HCT116 (cell line): ENCODE measurements around the gene GRIN1. TPM values are rescaled to one million over a fixed set of nuclear protein-coding genes. Genes with fewer than 3 reads are reported as not detected.

Experiments
- ATAC-seq: fragments of 200-7000 bp; cut with Tn5 transposase; 2 replicates; pipeline ENCODE4 v1.9.1; 2020; ENCODE audit warnings: mild to moderate bottlenecking, moderate library complexity
- Bru-seq: library from RNA; stranded (reverse); fragments of 400-500 nt; gene quantifications from one replicate; lab custom pipeline; 2021; lab: Mats Ljungman, UMichigan
- BruChase-seq, 2 experiments: library from RNA; stranded (reverse); fragments of 400-500 nt; gene quantifications; one replicate each; lab custom pipeline; 2021; lab: Mats Ljungman, UMichigan
- BruUV-seq: library from RNA; stranded (reverse); fragments of 400-500 nt; replicated peaks from 2 replicates; lab custom pipeline; 2021; lab: Mats Ljungman, UMichigan
- CTCF ChIA-PET: fragments of 300-600 bp; sonication (Branson Sonifier 250); formaldehyde crosslinking; loops from one replicate; lab custom pipeline; 2021; ENCODE audit warnings: antibody characterized with exemption; lab: Charles Lee
- POLR2A ChIA-PET: fragments of 300-600, 350-600 bp; sonication (Branson Sonifier 250); formaldehyde crosslinking; loops from one replicate; lab custom pipeline; 2021; ENCODE audit warnings: antibody characterized with exemption; lab: Charles Lee
- RAD21 ChIA-PET, 2 experiments: fragments of 300-600 bp; sonication (Branson Sonifier 250); formaldehyde crosslinking; loops; one replicate each; lab custom pipeline; 2023; ENCODE audit warnings: low total read pairs in 2 of 2; ENCODE audit not compliant: uncharacterized antibody in 2 of 2, unreplicated experiment in 2 of 2, low non-redundant PET in 1 of 2; lab: Charles Lee
- DNase-seq: peaks from one replicate; pipeline ENCODE4 v3.0.0-alpha.2; 2010; ENCODE audit warnings: low read depth, low spot score
- H2AFZ ChIP-seq: fragments of 200-600 bp; shearing (Covaris generic), sonication (generic); 2 replicates; pipeline ENCODE4 v1.6.1; 2017; ENCODE audit warnings: low read depth, mixed run types, mixed read lengths, antibody characterized with exemption, low read length; ENCODE audit not compliant: poor library complexity, severe bottlenecking
- H3K27ac ChIP-seq: 2 replicates; pipeline ENCODE4 v1.5.1; 2012; ENCODE audit warnings: low read depth, low read length
- H3K27me3 ChIP-seq: fragments of 200-600 bp; sonication (generic); 2 replicates; pipeline ENCODE4 v1.6.1; 2016; ENCODE audit warnings: mixed run types, low read length, mixed read lengths; ENCODE audit not compliant: insufficient read depth
- H3K36me3 ChIP-seq, 2 experiments: fragments of 200-500 bp in 1 of 2; fragments of 200-600 bp in 1 of 2; sonication (Bioruptor generic) in 1 of 2; sonication (generic) in 1 of 2; 2 replicates each; pipeline versions ENCODE4 v1.5.1 to v1.6.1; 2014 to 2016; ENCODE audit warnings: low read length in 2 of 2, inconsistent platforms in 1 of 2, mixed read lengths in 1 of 2, mixed run types in 1 of 2; ENCODE audit not compliant: insufficient read depth in 2 of 2, control insufficient read depth in 1 of 2
- H3K4me1 ChIP-seq, 2 experiments: fragments of 200-600 bp in 1 of 2; sonication (generic) in 1 of 2; 2 replicates each; pipeline versions ENCODE4 v1.5.1 to v1.6.1; 2012 to 2017; ENCODE audit warnings: low read length in 2 of 2, inconsistent platforms in 1 of 2, mild to moderate bottlenecking in 1 of 2, mixed read lengths in 1 of 2, mixed run types in 1 of 2, moderate library complexity in 1 of 2; ENCODE audit not compliant: insufficient read depth in 2 of 2, control insufficient read depth in 1 of 2
- H3K4me2 ChIP-seq: fragments of 200-600 bp; sonication (generic); 2 replicates; pipeline ENCODE4 v1.6.1; 2017; ENCODE audit warnings: mixed run types, low read length, mixed read lengths
- H3K4me3 ChIP-seq, 2 experiments: fragments of 200-600 bp in 1 of 2; sonication (generic) in 1 of 2; replicated peaks in 1 of 2; 2 replicates each; pipeline ENCODE4 v1.5.1; 2011 to 2016; ENCODE audit warnings: low read length in 2 of 2, control low read depth in 1 of 2, low read depth in 1 of 2, mild to moderate bottlenecking in 1 of 2, mixed read lengths in 1 of 2, mixed run types in 1 of 2
- H3K79me2 ChIP-seq: fragments of 200-600 bp; sonication (generic); 2 replicates; pipeline ENCODE4 v1.6.1; 2017; ENCODE audit warnings: mild to moderate bottlenecking, mixed run types, low read length, moderate library complexity, mixed read lengths; ENCODE audit not compliant: insufficient read depth
- H3K9ac ChIP-seq: fragments of 200-600 bp; sonication (generic); 2 replicates; pipeline ENCODE4 v1.6.1; 2016; ENCODE audit warnings: low read length, mixed read lengths
- H3K9me2 ChIP-seq: fragments of 200-600 bp; sonication (generic), shearing (Covaris generic); 2 replicates; pipeline ENCODE4 v1.6.1; 2017; ENCODE audit warnings: mixed run types, mild to moderate bottlenecking, moderate library complexity; ENCODE audit not compliant: insufficient read depth
- H3K9me3 ChIP-seq, 2 experiments: fragments of 200-500 bp in 1 of 2; fragments of 200-600 bp in 1 of 2; sonication (Bioruptor generic) in 1 of 2; sonication (generic) in 1 of 2; 2 replicates each; pipeline ENCODE4 v1.6.1; 2014 to 2017; ENCODE audit warnings: low read length in 2 of 2, mixed read lengths in 2 of 2, inconsistent platforms in 1 of 2, low read depth in 1 of 2, mild to moderate bottlenecking in 1 of 2, mixed run types in 1 of 2, moderate library complexity in 1 of 2; ENCODE audit not compliant: control insufficient read depth in 1 of 2, insufficient read depth in 1 of 2
- H4K20me1 ChIP-seq: fragments of 200-600 bp; sonication (generic), shearing (Covaris generic); 2 replicates; pipeline ENCODE4 v1.6.1; 2017; ENCODE audit warnings: mixed run types, mild to moderate bottlenecking, moderate library complexity; ENCODE audit not compliant: insufficient read depth
- CBX3 ChIP-seq: IDR thresholded peaks from 2 replicates; pipeline ENCODE4 v1.6.1; 2012; ENCODE audit warnings: low read depth
- CEBPB ChIP-seq: IDR thresholded peaks from 2 replicates; pipeline ENCODE4 v1.6.1; 2012; ENCODE audit warnings: low read depth
- ELF1 ChIP-seq: IDR thresholded peaks from 2 replicates; pipeline ENCODE4 v1.6.1; 2012; ENCODE audit warnings: low read depth, borderline replicate concordance
- JUND ChIP-seq: IDR thresholded peaks from 2 replicates; pipeline ENCODE4 v1.6.1; 2012
- POLR2A ChIP-seq: IDR thresholded peaks from 2 replicates; pipeline ENCODE4 v1.7.0; 2011; ENCODE audit warnings: borderline replicate concordance; ENCODE audit not compliant: insufficient read depth, insufficient read length; ENCODE audit errors: extremely low read depth
- POLR2AphosphoS5 ChIP-seq: IDR thresholded peaks from 2 replicates; pipeline ENCODE4 v1.6.1; 2011; ENCODE audit warnings: mild to moderate bottlenecking, low read depth, low read length, moderate library complexity
- TCF7L2 ChIP-seq: IDR thresholded peaks from 2 replicates; pipeline ENCODE4 v1.7.0; 2011; ENCODE audit warnings: borderline replicate concordance, inconsistent platforms; ENCODE audit not compliant: insufficient read depth, insufficient read length; ENCODE audit errors: extremely low read depth
- ZFX ChIP-seq: fragments of 450-650 bp; IDR thresholded peaks from 2 replicates; pipeline ENCODE4 v1.6.1; 2017
- intact Hi-C: fragments of 100-400 bp; cut with micrococcal nuclease; formaldehyde crosslinking; loops from 2 replicates; pipeline ENCODE4 v1.10.0; 2022
- long read RNA-seq: library from polyadenylated mRNA; unstranded; transcript quantifications from one replicate; pipeline ENCODE4 v2.0.0, GENCODE V29; 2021; ENCODE audit not compliant: unreplicated experiment
- polyA plus RNA-seq: library from polyadenylated mRNA; unstranded; fragments of >200 nt; gene quantifications from 2 replicates; pipeline ENCODE4 v1.2.1, GENCODE V29; 2012; ENCODE audit warnings: missing spikeins
- total RNA-seq: library from RNA; stranded (reverse); gene quantifications from one replicate; pipeline ENCODE4 v1.2.1, GENCODE V29; 2021; ENCODE audit not compliant: unreplicated experiment
- TF ChIP-seq, protein P1 (sequence below): IDR thresholded peaks from 2 replicates; pipeline ENCODE4 v1.6.1; 2011; ENCODE audit warnings: mild to moderate bottlenecking, low read length, moderate library complexity; ENCODE audit not compliant: insufficient replicate concordance; ENCODE audit errors: extremely low read depth
- TF ChIP-seq, protein P2 (sequence below): IDR thresholded peaks from 2 replicates; pipeline ENCODE4 v1.6.1; 2012; ENCODE audit warnings: low read depth

GRIN1 gene
- 23.1 TPM for total RNA-seq
- polyA plus RNA-seq = 8.6 and 12.5 TPM in 2 replicates
- Bru-seq, nascent RNA = percentile 25 among the genes with signal in this experiment
- BruChase-seq, experiment 1, labeled RNA remaining after a 6-hour chase = percentile 35 among the genes with signal in this experiment
- percentile 28 among the genes with signal in this experiment for BruChase-seq, experiment 2, labeled RNA remaining after a 2-hour chase
- long read RNA-seq, partial matches to known transcripts = 7 of 12 reads
- long read RNA-seq, other reads (novel, unspliced or antisense) = 5 of 12 reads

GRCh38 chr9:137138722-137139467 lies at the start of gene GRIN1:
Gene GRIN1 (plus strand): TSS chr9:137139154. CDS start chr9:137139487, 333 bp downstream.
- Histone ChIP-seq H3K36me3 (no peaks in the 10 kb centered on the region), H3K27ac (no peak within 1 kb of the TSS), H3K27me3 (no peaks in the 10 kb centered on the region), H3K9me2 (no peaks in the 10 kb centered on the region), H4K20me1 (no peaks in the 10 kb centered on the region), H3K4me2 (no peak within 1 kb of the TSS), H3K9me3 (no peaks in the 10 kb centered on the region), H3K4me1 (peaks cover 12 to 18% of the 10 kb centered on the region in 2 experiments), H3K4me3 (no peak within 1 kb of the TSS), H2AFZ (no peak within 1 kb of the TSS), H3K79me2 (no peaks in the 10 kb centered on the region), H3K9ac (no peak within 1 kb of the TSS)
- ChIA-PET CTCF (no interaction called here), POLR2A (no interaction called here), RAD21 (no interaction called here)
- BruUV-seq = no TSS peak
- no peak for ATAC-seq
- intact Hi-C loops = no loop called here
- TF ChIP-seq TCF7L2 (no peak), ELF1 (no peak), POLR2AphosphoS5 (no peak), ZFX (no peak), CBX3 (no peak), POLR2A (no peak), JUND (no peak), CEBPB (no peak)
- TF ChIP-seq, protein P1, sequence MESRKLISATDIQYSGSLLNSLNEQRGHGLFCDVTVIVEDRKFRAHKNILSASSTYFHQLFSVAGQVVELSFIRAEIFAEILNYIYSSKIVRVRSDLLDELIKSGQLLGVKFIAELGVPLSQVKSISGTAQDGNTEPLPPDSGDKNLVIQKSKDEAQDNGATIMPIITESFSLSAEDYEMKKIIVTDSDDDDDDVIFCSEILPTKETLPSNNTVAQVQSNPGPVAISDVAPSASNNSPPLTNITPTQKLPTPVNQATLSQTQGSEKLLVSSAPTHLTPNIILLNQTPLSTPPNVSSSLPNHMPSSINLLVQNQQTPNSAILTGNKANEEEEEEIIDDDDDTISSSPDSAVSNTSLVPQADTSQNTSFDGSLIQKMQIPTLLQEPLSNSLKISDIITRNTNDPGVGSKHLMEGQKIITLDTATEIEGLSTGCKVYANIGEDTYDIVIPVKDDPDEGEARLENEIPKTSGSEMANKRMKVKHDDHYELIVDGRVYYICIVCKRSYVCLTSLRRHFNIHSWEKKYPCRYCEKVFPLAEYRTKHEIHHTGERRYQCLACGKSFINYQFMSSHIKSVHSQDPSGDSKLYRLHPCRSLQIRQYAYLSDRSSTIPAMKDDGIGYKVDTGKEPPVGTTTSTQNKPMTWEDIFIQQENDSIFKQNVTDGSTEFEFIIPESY = no peak
- TF ChIP-seq, protein P2, sequence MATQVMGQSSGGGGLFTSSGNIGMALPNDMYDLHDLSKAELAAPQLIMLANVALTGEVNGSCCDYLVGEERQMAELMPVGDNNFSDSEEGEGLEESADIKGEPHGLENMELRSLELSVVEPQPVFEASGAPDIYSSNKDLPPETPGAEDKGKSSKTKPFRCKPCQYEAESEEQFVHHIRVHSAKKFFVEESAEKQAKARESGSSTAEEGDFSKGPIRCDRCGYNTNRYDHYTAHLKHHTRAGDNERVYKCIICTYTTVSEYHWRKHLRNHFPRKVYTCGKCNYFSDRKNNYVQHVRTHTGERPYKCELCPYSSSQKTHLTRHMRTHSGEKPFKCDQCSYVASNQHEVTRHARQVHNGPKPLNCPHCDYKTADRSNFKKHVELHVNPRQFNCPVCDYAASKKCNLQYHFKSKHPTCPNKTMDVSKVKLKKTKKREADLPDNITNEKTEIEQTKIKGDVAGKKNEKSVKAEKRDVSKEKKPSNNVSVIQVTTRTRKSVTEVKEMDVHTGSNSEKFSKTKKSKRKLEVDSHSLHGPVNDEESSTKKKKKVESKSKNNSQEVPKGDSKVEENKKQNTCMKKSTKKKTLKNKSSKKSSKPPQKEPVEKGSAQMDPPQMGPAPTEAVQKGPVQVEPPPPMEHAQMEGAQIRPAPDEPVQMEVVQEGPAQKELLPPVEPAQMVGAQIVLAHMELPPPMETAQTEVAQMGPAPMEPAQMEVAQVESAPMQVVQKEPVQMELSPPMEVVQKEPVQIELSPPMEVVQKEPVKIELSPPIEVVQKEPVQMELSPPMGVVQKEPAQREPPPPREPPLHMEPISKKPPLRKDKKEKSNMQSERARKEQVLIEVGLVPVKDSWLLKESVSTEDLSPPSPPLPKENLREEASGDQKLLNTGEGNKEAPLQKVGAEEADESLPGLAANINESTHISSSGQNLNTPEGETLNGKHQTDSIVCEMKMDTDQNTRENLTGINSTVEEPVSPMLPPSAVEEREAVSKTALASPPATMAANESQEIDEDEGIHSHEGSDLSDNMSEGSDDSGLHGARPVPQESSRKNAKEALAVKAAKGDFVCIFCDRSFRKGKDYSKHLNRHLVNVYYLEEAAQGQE = no peak; the same call in 1 of the 2 replicates
- no peak for DNase-seq
